ENCODE measurements around the gene STAT3.

STAT3 gene

DNA sequence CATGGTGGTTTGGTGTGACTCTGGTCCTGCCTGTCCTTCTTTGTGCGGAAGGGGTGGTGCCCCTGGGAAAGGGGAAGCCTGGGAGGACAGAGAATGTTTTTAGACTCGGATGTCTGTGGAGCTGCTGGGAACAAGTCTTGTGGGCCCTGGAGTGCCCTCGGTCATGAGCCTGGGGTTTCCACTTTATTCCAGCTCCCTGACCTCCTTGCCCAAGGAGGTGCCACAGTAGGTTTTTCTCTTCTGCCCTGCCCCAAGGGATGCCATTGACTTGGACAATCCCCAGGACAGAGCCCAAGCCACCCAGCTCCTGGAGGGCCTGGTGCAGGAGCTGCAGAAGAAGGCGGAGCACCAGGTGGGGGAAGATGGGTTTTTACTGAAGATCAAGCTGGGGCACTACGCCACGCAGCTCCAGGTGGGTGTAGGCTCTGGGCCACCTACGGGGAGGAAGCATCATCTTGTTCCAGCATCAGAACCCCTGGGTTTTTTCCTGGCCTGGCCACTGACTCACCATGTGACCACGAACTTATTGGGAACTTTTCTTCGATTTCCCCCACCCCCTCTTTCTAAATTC is 98.5 kb downstream of the STAT3 start:
- DNase-seq, result peak; percentile 68 to 92

DNA sequence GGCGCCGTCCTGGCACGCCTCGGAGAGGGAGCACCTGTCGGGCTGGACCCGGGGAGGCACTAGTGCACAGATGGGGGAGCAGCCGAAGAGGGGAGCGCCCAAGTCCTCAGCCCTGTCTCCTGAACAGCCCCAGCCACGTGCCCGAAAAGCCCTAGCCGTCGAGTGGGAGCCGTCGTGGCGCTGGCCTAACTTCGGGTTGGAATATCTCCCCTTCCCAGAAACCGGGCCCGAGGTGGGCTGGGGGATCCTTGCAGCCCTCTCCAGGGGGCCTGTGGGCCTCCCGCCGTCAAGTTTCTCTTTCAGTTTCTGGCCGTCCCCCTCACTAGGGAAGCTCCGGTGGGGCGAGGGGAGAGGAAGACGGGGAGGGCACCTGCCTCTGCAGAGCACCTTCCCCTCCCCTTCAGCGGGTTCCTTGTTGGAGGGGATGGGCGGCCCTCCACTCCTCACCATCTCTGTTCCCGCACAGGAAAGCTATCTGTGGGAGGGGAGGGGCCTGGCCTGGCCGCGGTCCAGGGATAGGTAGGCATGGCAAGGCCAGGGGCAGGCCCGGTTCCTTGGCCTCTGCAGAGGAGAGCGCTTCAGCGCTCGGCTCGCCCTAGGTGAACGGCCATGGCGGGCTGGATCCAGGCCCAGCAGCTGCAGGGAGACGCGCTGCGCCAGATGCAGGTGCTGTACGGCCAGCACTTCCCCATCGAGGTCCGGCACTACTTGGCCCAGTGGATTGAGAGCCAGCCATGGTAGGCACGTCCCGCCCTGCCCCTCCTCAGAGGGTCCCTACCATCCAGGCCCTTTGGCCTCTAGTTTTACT is 99.2 kb downstream of the STAT3 start:
- DNase-seq, result peak; percentile 67 to 80

DNA sequence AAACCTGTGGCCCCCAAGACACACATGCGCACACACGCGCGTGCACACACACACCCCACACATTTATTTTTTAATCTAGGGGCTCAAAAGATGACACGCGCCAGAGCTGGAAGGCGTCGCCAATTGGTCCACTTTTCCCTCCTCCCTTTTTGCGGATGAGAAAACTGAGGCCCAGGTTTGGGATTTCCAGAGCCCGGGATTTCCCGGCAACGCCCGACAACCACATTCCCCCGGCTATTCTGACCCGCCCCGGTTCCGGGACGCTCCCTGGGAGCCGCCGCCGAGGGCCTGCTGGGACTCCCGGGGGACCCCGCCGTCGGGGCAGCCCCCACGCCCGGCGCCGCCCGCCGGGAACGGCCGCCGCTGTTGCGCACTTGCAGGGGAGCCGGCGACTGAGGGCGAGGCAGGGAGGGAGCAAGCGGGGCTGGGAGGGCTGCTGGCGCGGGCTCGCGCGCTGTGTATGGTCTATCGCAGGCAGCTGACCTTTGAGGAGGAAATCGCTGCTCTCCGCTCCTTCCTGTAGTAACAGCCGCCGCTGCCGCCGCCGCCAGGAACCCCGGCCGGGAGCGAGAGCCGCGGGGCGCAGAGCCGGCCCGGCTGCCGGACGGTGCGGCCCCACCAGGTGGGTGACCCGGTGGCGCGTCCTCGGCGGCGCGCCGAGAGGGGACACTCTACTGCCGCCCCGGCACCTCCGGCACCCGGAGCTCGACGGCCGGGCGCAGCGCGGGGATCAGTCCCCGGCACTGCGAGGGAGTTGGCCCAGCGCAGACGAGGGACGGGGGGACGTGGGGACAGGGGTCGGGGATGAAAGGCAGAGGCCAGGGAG is 100.1 kb downstream of the STAT3 start, which contains the start of gene STAT5A:
TSS of gene STAT5A (plus strand) at position 522 of the 826 bp plus-strand sequence. CDS start 914 bp downstream, outside the sequence.
- DNase-seq, result peak; percentile 67 to 72

DNA sequence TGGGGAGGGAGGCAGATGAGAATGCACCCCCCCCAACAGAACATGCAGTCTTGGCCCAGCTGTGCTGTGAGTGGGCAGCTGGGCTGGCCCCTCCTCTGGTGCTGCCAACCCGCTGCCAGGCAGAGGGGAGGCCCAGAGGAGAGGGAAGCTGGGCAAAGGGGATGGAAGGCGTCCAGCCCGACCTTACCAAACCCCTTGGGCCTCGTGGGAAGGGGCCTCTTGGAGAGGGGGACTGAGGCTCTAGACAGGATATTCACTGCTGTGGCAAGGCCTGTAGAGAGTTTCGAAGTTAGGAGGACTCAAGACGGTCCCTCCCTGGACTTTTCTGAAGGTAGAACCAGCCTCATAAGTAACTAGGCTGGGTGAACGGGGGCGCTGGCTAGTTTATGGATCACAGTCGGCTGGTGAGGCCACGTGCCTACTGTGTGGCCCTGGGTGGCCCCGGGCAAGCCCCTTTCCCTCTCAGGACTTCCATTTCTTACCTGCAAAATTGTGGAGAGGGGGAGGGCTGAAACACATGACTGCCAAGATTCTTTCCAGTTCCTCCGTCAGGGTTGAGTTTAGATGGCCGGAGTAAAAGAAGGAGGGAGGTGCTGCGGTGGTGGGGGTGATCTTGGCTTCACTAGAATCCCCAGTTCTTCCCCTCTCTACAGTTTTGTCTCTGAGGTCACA is 100.8 kb downstream of the STAT3 start:
- DNase-seq, result peak; percentile 48 to 50

DNA sequence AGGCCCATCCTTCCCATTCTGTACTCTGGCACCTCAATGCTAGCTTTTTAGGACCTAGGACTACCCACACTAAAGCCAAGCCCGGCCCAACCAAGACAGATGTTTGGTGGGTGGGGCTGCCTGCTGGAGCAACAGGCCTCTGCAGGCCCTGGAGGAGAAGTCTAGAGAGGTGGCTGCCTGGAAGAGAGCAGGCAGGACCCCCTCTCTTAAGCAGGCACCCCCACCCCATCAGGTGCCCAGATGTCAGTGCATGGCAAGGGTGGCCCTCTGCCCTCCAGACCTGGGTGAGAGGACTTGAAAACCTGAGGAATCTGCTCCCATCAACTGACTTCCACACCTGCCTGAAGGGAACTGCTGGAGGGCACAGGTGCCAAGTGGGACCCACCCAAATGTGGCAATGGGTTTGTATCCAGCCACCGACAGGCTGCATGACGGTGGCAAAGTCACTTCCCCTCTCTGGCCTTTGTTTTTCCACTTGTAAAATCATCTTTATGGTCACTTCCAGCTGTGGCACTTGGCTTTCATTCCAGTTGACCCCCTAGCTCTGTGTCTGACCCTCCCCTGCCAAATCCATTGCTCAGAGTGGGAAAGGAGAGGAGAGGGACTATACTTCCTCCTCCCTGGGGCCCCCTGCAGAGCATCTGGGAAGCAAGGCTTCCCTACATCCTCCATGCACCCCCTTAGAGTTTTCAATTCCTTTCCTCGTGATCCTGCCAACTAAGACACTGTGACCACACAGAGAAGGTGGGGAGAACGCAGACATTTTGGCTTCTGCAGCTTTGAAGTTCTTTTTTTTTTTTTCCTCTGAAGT is 101.6 kb downstream of the STAT3 start:
- DNase-seq, result no peak

DNA sequence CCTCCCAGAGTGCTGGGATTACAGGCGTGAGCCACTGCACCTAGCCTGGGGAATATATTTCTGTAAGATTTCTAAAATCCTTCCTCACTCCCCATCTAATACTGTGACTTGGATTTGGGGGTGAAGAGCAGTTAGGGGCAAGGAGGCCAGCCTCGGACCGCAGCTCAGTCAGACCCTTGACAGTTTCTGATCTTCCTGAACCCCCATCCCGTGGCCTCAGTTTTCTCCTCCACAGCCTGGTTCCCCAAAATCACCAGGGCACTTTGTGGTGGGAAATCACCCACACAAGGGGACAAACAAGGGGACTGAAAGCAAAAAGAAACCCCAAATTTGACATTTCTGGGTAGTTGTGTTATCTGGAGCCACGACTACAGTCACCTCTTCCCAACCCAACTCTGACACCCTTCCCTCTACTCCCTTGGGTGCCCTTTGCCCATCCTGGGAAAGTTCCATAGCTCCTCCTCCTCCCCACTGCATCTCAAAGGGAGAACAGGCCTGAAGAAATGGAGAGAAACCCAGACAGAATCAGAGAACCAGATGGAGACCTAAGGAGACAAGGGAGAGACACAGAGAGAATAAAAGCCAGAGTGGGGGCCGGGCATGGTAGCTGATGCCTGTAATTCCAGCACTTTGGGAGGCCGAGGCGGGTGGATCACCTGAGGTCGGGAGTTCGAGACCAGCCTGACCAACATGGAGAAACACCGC is 102.7 kb downstream of the STAT3 start:
- no peak for DNase-seq

DNA sequence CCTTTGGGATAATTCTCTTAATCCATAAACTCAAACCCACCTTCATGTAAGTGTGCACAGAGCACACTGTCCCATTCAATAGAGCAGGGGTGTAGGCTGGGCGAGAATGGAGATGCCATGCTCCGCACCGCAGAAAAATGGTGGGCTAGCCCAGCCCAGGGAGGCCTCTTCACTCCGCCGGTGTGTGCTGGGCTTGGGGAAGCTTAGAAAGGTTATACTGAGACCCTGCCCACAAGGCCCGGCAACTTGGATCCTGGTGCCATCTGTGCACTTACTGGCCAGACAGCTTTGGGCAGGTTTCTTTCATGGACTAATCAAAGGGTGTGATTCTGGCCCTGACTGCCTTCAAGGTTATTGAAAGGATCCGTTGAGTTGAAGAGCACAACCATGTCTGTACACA is 103.7 kb downstream of the STAT3 start:
- no peak for DNase-seq

DNA sequence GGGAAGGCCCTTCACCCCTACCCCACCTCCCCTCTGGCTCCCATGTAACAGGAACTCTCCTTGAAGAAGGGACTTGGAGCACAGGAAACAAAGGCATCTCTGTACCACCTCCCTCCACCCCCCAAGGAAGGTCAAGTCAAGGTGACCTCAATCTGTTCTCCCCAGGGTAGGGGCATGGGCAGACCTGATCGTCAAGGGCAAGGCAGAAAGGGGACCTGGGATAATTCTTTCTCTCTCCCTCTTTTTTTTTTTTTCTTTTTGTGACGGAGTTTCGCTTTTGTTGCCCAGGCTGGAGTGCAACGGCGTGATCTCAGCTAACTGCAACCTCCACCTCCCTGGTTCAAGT is 104.2 kb downstream of the STAT3 start:
- DNase-seq, result no peak

DNA sequence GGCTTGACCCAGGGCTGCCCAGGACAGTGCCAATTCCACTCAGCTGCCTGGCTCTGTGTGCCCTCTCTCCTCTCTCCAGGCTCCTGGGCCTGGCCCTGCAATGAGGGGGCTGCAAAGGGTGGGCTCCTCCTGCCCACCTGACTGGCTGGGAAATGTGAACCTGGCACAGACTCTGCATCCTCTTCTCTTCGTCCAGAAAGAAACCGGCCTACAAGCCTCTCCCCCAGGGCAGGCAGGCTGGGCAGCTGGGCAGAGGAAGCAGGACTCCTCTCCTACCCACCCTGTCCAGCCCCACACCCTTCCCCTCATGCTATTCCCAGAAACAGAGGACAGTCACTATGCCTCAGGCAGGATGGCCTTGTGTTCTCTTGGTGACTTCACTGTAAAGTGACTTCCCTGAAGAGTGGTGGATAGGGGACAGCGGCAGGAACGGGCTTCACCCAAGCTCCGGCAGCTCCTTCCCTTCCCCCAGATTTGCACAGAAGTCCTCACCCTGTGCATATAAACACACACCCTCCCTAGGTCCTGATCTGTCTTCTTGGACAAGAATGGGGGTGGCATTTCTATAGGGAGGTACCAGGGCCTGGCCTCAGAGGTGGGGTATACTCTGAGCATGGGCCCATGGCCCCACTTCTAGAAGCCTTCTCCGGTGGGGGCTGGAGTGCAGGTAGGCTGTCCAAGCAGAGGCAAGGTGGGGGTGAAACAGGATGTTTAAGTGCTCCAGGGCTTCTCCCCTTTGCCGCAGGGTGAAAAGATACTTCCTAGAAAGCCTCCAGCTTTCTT is 104.8 kb downstream of the STAT3 start:
- no peak for DNase-seq

DNA sequence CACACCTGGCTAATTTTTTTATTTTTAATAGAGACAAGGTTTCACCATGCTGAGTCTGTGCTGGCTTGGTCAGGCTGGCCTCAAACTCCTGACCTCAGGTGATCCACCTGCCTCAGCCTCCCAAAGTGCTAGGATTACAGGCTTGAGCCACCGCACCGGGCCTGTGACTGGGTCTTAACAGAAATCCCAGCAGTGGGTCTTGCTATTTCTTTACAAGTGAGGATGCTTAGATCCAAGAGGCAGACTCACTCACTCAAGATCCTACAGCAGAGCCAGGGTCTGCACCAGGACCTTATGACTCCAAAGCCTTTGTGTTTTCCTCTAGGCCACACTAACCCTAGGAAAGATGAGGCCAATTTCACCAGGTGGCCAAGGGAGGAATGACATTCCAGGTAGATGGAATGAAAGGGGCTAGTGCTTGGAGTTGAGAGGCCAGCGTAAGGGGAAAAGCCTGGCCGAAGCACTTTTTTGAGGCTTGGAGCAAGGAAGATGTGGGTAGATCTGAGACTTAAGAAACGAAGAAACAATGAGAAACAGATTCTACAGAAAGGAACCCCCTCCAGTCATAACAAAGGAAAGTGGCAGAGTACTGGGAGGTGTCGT is 105.7 kb downstream of the STAT3 start:
- DNase-seq, result no peak

DNA sequence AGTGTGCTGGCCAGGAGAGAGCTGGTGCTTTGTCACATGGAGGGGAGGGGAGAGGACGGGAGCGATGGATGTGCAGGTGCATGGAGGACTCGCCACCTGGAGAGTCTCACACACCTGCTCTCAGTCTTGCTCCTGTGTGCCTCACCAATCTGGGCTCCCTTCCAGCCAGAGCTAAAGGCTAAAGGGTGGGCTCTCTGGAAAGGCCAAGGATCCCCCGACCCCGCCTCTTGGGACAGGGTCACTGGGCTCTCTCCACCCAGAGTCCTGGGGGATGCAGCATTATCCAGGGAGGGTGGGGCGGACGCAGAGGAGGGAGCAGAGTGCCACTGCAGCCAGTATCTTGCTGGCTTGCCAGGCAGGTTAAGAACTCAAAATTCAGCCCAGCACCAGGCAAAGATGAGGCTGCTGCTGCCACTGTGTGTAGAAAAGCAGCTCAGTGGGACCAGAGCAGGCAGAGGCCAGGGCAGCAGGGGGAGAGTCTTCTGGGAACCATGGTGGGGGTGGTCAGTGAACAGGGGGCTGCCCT is 106.6 kb downstream of the STAT3 start:
- peak in 1 of 2 experiments; percentile 0 for DNase-seq

DNA sequence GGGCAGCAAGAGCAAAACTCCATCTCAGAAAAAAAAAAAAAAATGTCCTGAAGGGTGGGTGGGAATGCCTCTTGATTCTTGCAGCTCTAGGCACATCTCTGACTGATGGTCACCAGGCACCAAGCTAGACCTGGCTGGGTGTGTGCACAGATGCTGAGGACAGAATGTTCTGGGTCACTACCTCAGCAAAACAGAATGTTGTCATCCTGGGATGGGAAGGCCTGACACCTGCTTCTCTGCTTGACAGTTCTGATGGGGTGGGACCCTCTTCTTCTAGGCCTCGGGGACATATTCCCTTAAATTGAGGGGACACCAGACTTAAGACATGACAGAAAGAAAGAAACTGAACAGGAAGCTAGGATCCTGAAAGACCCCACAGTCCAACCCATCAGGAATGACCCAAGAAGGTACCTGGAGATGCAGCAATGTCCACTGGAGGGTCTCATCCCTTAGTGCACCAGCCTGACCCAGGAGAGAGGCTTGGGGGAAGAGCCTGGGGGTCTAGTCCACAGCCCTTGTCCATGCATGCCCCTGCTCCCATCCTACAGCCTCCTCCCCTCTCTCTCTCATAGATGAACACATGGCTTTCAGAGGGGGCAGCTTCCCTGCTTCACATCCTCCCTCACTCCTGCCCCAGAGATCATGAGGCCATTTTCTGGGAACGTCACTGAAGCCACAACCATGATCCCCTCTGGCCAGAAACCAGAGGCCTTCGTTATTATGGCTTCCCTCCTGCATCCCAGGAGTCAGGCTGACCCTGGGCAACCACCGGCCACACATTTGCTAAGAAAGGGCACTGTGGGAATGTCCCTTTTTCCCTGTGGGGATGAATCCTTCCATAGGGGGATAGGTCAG is 108.2 kb downstream of the STAT3 start:
- peak in 1 of 2 experiments; percentile 0 for DNase-seq

DNA sequence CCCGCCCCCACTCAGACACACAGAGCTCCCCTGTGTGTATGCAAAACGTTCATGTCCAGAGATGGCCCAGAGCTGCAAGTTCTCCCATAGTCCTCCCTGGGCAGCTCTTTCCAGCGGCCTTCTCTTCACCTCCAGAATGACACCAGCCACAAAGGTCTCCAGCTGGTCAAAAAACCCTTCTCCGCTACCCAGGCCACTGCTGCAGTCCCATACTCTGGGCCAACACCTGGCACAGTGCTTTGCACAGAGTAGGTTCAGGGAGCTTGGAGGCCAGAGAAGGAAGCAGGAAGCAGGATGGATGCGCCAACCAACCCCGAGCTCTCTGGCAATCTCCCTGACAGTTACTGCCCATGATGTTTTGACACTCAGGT is 110.9 kb downstream of the STAT3 start:
- DNase-seq, result no peak

DNA sequence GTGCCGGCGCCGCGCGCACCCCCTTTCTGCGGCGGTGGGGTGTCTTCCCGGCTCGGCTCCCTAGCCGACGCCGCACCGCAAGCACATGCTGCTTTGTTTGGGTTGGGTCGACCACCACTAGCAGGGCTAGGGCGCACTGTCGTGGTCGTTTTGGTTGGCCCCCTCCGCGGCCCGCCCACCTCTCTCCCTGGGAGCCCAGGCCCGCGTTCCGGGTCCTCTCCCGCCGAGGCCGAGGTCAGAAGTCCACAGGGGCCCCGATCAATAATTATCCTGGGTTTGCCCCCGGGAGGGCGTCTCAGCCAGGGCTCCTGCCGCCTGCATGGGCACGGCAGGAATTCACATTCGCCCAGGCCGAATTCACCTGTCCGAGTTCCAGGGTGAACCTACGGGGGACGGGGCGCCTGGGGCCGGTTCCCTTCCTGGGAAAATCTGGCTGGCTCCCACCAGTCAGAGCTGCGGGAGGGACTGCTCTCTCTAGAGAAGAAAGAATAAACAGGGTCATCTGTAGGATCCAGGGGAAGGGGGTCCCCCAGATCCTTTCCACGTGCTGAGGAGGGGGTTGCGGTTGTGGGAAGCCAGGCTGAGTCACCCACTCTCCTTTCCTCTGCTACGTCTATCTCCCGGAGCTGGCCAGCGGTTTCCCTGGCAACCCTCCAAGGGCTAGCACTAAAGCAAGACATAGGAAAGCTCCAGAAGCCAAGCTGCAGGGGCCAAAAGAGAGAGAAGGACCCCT is 111.5 kb downstream of the STAT3 start:
- DNase-seq, result peak in 1 of 2 experiments; percentile 34

DNA sequence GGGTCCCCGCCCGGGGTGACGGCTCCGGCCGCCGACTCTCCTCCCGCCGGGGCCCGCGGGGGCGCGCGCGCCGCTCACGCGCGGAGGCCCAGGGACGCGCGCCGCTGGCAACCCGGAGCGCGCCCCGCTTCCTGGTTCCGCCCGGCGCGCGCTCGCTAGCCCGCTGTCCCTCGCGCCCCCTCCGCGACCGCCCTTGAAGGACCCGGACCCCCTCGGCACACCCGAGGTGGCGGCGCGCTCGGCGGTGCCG is 112.0 kb downstream of the STAT3 start, which contains the start of gene STAT5B:
TSS of gene STAT5B (minus strand) at position 33 of the 250 bp plus-strand sequence. CDS start 44,264 bp downstream, outside the sequence.
- DNase-seq, result peak; percentile 54 to 70

DNA sequence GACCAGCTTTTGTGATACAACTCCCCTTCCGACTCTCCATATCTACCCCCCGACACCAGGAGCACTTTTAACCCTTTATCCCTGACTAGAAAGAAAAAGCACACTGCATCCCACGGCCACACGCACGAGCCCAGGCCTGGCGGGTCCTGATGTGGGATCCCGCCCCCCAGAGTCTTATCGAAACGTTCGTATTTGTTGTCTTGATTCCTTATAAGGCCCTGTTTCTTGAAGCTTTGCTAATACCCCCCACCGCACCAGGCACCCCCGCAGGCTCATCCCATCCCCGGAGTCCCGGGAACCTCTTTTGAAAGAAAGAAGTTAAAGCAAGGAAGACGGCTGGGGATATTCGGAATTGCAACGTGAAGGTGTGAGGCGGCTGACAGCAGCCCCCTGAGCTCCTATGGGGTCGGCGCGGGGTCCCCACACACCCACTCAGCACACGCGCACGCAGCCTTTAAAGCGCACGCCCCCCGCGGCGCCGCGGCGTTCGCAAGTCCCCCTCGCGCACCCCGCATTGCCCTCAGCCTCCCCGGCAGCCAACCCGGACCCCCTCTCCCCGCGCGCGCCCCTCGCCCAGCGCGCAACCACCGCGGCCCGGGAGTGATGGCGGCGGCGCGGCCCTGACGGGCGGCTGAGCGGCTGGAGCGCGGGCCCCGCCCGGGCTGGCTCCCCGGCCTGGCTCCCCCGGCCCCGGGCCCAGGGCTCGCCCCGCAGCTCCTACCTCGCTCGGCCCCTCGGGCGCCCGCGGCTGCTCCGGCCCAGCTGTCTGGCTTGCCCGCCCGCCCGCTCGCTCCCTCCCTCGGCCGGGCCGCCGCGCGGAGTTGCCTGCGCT is 112.5 kb downstream of the STAT3 start:
- peak; percentile 44 to 64 for DNase-seq

DNA sequence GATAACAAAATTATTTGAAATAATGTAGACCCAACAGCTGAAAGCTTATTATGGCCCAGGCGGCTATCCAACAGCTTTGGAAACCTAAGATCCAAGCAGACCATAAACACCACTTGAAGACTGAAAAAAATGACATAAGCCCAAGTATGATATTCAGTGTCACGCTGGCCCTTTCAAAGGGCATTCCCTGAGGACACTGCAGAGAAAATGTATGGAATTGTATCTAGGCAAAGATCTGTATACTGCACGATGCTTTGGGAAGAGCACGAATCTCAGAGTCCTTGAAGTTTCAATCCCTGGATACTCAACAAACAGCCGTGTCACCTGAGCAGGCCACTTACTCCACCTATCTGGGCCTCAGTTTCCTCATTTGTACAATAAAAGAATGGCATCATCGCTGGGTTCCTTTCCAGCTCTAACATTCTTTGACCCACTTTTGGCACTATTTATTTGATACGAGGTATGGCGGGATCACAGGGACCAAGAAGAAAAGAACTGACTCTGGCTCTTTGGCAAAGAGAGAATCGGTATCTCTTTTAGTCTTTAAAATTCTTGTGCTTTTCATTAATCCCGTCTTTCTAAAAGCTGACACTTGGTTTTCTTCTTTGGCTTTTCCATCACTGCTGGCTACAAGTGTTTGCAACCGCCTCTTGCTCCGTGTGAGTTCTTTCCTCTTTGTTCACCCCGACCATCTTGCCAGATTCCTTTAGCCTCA is 113.3 kb downstream of the STAT3 start:
- DNase-seq, result no peak

Measured in stimulated activated CD4-positive, alpha-beta T cell treated with anti-CD3 and anti-CD28 coated beads, Interleukin-4, amount 100 ng/mL, for 4 hours (primary cell).